Activated CD4-positive, alpha-beta T cell treated with anti-CD3 and anti-CD28 coated beads, Interleukin-2, amount 10 ng/mL, durations not matched to agents 7 days and 5 days (primary cell): ENCODE results near the gene SLC29A3. TPM values are rescaled to one million over a fixed set of nuclear protein-coding genes. Genes with fewer than 3 reads are reported as not detected.

Source experiments
- CTCF ChIA-PET: fragments of 350-600 bp; sonication (Branson Sonifier 250); formaldehyde crosslinking; loops from one replicate; lab custom pipeline; 2021; ENCODE audit warnings: antibody characterized with exemption; lab: Charles Lee
- POLR2A ChIA-PET: fragments of 350-600 bp; sonication (Branson Sonifier 250); formaldehyde crosslinking; loops from one replicate; lab custom pipeline; 2021; ENCODE audit warnings: antibody characterized with exemption; lab: Charles Lee
- DNase-seq: peaks from one replicate; pipeline ENCODE4 v3.0.0-alpha.2; 2020
- H3K27ac Mint-ChIP-seq: one replicate; pipeline ENCODE4 v1.8.0; 2021; ENCODE audit warnings: mild to moderate bottlenecking, moderate library complexity, mixed read lengths
- H3K27me3 Mint-ChIP-seq: one replicate; pipeline ENCODE4 v1.8.0; 2021; ENCODE audit warnings: mixed read lengths
- H3K36me3 Mint-ChIP-seq: one replicate; pipeline ENCODE4 v1.8.0; 2021; ENCODE audit warnings: low read depth, mixed read lengths
- H3K4me1 Mint-ChIP-seq: one replicate; pipeline ENCODE4 v1.8.0; 2021; ENCODE audit warnings: mixed read lengths
- H3K4me3 Mint-ChIP-seq: one replicate; pipeline ENCODE4 v1.8.0; 2021; ENCODE audit warnings: mild to moderate bottlenecking, moderate library complexity, mixed read lengths
- H3K9me3 Mint-ChIP-seq: one replicate; pipeline ENCODE4 v1.8.0; 2021; ENCODE audit warnings: mixed read lengths
- total RNA-seq, 2 experiments: library from RNA; stranded (reverse); gene quantifications; one replicate each; pipeline ENCODE4 v1.2.3, GENCODE V29; 2021

Gene SLC29A3
- total RNA-seq, 2 experiments from 2014 or later, result 2.4 to 3.4 TPM

DNA sequence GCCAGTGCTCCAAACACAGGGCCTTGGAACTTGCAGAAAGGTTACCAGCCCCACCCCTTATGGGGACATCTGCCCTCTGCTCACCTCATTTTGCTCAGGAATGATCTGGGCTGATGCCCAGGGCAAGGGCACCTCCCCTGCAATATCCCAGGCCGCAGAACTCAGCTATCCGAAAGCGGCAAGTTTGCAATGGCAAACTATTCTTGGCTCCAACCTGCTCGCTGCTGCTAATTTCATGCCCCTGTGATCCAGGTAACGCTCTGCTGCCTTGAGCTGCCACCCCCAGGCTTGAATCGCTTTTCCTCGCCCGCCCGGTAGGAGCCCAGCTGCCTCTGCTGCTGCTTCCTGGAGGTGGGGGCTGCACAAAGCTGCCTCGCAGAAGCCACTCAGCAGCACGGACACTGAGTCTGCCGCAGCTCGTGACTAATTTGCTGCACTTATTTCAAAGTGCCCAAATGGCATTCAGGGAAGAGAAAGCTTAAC, 18.2 kb downstream of the SLC29A3 start:
- POLR2A ChIA-PET, result no interaction called here
- Mint-ChIP-seq H3K4me1 (no peaks in the 10 kb centered on the region), H3K36me3 (no peaks in the 10 kb centered on the region), H3K27me3 (no peaks in the 10 kb centered on the region), H3K27ac (no peak overlapping the region), H3K4me3 (no peak overlapping the region), H3K9me3 (no peaks in the 10 kb centered on the region)
- no peak for DNase-seq
- CTCF ChIA-PET, result interaction anchor here (1.0 kb wide), 2 partner anchors 32 to 377 kb away, joined by 3 read pairs; no protein-coding TSS in a partner anchor

DNA sequence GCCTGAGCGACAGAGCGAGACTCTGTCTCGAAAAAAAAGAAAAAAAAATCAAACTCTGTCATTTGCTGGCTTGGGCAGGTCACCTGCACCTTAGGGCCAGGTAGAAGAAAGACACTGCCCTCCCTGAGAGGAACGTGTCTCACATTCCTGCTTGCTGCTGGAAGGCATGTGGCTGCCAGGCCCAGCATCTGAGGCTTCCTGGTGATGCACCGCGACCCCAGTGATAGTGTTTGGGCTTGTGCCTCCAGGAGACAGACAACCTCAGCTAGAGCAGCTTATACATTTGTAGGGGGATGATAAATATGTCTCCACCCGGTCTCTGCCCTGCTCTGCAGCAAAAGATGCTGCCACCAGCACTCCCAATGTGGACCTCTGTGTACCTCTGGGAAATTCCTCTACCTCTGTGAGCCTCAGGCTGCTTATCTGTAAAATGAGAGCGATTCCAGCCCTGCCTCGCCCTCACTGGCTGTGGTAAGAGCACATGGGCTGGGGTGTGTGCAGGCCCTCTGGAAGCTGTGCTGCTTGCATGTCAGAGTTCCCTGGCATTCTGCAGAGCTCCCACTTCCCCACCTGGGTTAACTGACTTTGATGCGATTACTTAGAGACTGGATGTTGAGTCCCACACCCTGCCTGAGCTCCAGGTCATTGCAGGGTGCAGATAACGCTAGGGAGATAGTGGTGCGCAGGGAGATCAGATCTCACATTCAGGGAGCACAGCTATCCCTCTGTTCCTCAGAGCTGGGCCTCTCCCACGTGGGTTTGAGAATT, 19.9 kb downstream of the SLC29A3 start:
- Mint-ChIP-seq H3K36me3 (no peaks in the 10 kb centered on the region), H3K27me3 (no peaks in the 10 kb centered on the region), H3K27ac (no peak overlapping the region), H3K4me1 (no peaks in the 10 kb centered on the region), H3K4me3 (no peak overlapping the region), H3K9me3 (no peaks in the 10 kb centered on the region)
- ChIA-PET POLR2A (no interaction called here), CTCF (interaction anchor here (0.6 to 1.0 kb wide), 3 partner anchors 11 to 1517 kb away, joined by 3 to 5 read pairs (median 3); no protein-coding TSS in a partner anchor)
- no peak for DNase-seq

DNA sequence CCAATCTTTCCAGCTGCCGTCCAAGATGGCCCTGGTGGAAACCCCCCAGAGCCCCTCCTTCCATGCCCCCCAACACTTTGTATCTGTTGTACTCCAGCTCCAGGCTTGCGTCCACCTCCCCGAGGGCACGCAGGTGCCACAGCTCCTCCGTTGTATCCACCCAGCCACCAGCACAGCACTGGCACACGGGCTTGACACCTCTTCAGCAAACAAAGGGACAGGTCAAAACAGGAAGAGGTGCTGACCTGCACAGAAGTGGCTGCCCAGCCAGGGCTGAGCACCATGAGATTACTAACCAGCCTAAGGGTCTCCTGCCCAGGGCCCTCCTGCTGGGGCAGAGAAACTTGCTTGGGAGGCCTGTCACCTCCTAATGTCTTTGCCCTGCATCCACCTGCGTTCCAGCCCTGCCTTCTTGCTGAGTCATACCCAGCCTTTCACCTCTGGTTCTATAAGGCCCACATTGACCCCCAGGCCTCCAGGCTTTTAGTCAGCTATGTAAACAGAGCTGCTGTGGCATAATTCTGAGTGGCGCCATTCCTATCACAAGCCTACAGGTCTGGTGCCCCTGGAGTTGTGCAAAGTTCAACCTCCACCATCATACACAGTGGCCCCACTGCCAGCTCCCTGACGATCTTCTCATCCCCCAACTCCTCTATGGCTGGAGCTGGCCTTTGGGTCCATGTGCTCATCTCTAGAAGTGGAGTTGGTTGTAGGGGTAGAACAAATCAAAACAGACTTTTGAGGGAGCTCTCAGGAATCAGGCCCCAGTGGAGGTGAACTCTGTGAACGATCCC, 20.9 kb downstream of the SLC29A3 start:
- DNase-seq, result no peak
- Mint-ChIP-seq H3K4me3 (no peak overlapping the region), H3K27ac (no peak overlapping the region), H3K27me3 (no peaks in the 10 kb centered on the region), H3K9me3 (no peaks in the 10 kb centered on the region), H3K4me1 (no peaks in the 10 kb centered on the region), H3K36me3 (no peaks in the 10 kb centered on the region)
- ChIA-PET CTCF (interaction anchor here (1.0 to 1.1 kb wide), 3 partner anchors 27 to 230 kb away, joined by 3 to 4 read pairs (median 3); no protein-coding TSS in a partner anchor), POLR2A (interaction anchor here (0.6 kb wide), 1 partner anchor 182 kb away, joined by 4 read pairs; no protein-coding TSS in a partner anchor)

DNA sequence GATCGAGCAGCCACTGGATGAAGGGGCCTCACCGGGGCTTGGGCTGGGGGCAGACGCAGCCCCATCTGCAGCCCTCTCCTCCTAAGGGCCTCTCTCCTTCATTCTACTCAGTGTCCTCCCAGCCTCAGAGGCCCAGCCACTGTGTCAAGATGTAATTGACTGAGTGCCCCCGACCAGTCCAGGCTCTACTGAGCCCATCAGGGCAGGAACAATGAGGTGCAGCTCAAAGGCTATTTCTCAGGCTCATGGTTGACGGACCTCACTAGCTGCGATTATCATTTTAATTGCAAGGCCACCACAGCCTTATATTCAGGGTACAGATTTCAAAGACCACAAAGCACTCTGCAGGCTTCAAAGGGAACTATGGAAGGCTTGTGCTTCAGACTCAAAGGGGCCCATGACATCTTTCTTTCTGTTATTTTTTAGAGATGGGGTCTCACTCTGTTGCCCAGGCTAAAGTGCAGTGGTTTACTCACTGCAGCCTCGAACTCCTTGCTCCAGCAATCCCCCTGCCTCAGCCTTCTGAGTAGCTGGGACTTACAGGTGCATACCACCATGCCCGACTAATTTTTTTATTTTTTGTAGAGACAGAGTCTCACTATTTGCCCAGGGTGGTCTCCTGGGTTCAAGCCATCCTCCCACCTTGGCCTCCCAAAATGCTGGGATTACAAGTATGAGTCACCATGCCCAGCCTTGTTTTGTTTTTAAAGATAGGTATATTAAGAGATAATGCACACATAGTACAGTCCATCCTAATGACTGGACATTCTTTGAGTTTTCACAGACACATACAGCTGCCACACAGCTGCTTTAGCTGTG, 23.7 kb downstream of the SLC29A3 start:
- H3K27me3 Mint-ChIP-seq, result no peaks in the 10 kb centered on the region
- no peaks in the 10 kb centered on the region for H3K9me3 Mint-ChIP-seq
- H3K4me1 Mint-ChIP-seq, result no peaks in the 10 kb centered on the region
- ChIA-PET POLR2A (no interaction called here), CTCF (interaction anchor here (1.4 kb wide), 1 partner anchor 18 kb away, joined by 3 read pairs; no protein-coding TSS in a partner anchor)
- no peaks in the 10 kb centered on the region for H3K36me3 Mint-ChIP-seq
- no peak for DNase-seq
- H3K27ac Mint-ChIP-seq, result no peak overlapping the region
- H3K4me3 Mint-ChIP-seq, result no peak overlapping the region

DNA sequence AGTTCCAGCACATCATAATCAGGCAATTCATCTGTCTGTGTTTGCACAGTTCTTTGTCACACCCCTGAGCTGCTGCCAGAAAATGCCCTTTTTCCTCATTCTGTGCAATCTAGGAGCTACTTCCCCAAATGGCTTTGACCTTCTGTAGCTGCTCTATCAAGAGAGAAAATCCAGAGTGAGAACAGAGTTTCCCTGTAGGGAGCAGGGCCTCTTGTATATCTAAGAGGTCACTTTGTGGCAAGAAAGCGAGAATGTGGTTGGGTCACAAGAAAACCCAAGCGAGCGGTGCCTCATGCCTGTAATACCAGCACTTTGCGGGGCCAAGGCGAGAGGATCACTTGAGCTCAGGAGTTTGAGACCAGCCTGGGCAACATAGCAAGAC, 24.3 kb downstream of the SLC29A3 start:
- Mint-ChIP-seq H3K4me1 (no peaks in the 10 kb centered on the region), H3K9me3 (no peaks in the 10 kb centered on the region), H3K4me3 (no peak overlapping the region), H3K27me3 (no peaks in the 10 kb centered on the region), H3K27ac (no peak overlapping the region), H3K36me3 (no peaks in the 10 kb centered on the region)
- DNase-seq, result no peak
- CTCF ChIA-PET, result interaction anchor here (1.6 to 1.7 kb wide), 2 partner anchors 12 to 20 kb away, joined by 3 to 5 read pairs; no protein-coding TSS in a partner anchor
- POLR2A ChIA-PET, result no interaction called here

DNA sequence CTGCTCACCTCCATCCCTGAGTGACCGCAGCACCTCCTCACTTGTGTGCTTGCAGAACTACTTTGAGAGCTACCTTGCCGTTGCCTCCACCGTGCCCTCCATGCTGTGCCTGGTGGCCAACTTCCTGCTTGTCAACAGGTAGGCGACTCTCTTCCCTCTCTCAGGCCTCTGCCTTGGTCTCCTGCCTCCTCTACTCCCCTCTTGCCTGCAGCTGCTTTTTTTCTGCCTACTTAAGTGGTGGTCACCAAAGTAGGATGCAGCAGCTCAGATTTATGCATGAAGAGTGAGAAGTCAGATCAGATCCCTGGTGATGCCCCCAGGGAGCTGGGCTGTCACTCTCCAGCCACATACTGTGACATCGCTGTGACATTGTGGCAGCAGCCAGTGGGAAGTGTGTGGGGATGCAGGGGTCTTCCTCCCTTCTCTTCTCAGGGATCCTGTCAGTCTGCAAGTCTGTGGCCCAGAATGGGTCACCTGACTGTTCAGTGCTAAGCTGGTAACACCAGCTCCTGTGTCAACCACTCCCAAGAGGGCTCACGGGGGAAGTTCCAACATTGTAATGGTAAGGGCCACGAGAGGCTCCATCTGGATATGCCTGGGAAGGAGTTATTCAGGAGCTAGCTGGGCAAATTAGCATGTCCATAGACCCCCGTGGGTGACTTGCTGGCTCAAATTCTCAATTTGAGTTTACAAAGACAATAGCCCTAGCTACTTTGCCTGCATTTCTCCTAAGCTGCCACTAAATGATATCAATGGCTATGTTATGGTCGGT, 25.3 kb downstream of the SLC29A3 start:
- DNase-seq, result no peak
- Mint-ChIP-seq H3K9me3 (no peaks in the 10 kb centered on the region), H3K4me1 (no peaks in the 10 kb centered on the region), H3K27ac (no peak overlapping the region), H3K27me3 (no peaks in the 10 kb centered on the region), H3K36me3 (no peaks in the 10 kb centered on the region), H3K4me3 (no peak overlapping the region)
- POLR2A ChIA-PET, result interaction anchor here (0.6 kb wide), 1 partner anchor 13 kb away, joined by 4 read pairs; no protein-coding TSS in a partner anchor
- CTCF ChIA-PET, result interaction anchor here (1.0 to 1.7 kb wide), 3 partner anchors 9 to 19 kb away, joined by 3 to 5 read pairs (median 3); no protein-coding TSS in a partner anchor

DNA sequence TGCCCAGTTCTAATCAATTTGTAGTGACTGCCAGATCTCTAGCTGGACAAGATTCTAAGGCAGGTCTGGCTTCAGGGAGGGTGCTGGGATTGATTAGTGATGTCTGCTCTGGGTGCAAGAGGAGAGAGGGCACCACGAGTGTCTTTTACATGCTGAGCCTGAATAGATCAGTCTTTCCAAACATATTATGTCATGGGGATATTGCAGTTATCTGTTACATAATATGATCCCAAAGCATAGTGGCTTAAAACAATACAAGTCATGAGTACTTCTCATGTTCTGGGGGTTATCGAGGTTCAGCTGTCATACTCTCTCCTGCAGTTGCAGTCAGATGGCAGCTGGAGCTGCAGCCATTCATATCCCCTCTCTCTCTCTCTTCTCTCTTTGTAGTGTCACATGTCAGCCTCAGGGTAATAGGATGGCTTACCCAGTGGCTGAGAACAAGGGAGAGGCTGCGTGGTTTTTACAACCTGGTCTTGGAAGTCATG, 26.0 kb downstream of the SLC29A3 start:
- Mint-ChIP-seq H3K4me1 (no peaks in the 10 kb centered on the region), H3K4me3 (no peak overlapping the region), H3K9me3 (no peaks in the 10 kb centered on the region), H3K36me3 (no peaks in the 10 kb centered on the region), H3K27ac (no peak overlapping the region), H3K27me3 (no peaks in the 10 kb centered on the region)
- ChIA-PET CTCF (interaction anchor here (1.0 to 1.7 kb wide), 3 partner anchors 8 to 19 kb away, joined by 3 to 5 read pairs (median 3); no protein-coding TSS in a partner anchor), POLR2A (no interaction called here)
- no peak for DNase-seq

DNA sequence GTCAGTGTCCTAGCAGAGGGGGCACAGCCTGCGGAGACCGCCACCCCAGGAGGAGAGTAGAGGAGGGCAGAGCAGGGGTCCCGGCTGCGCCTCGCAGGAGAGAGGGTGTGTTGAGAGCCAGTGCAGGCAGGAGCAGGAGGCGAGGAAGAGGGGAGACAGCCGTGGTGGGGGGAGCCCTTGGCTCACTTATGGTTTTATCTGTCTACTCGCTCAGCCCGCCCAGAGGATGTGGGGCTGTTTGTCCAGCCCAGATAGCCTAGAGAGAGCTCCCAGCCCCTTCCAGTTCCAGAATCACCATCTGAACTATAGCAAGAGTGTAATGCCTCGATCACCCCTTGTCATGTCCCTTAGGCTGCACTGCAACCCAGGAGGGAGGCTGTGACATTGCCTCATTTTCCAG, 26.6 kb downstream of the SLC29A3 start:
- Mint-ChIP-seq H3K36me3 (no peaks in the 10 kb centered on the region), H3K9me3 (no peaks in the 10 kb centered on the region), H3K4me1 (no peaks in the 10 kb centered on the region), H3K4me3 (no peak overlapping the region), H3K27me3 (no peaks in the 10 kb centered on the region), H3K27ac (no peak overlapping the region)
- ChIA-PET CTCF (no interaction called here), POLR2A (no interaction called here)
- no peak for DNase-seq

DNA sequence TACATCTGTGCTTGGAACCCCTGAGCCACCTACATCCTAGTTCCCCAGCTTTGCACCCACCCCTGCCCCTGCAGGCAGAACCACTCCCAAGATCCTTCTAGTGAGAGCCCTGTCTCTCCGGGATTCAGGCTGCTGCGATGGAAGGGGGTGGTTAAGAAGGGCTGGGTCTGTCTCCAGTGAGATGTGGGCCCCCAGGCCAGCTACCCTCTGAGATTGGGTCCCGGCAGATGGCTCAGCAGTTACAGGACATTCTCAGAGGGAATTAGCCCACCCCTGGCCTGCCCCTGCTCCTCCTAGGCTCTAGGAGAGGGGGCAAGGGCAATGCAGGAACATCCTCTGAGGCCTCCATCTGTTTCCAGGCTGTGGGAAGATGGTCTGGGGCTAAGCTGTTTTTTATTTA, 27.7 kb downstream of the SLC29A3 start:
- Mint-ChIP-seq H3K9me3 (no peaks in the 10 kb centered on the region), H3K27ac (no peak overlapping the region), H3K4me1 (no peaks in the 10 kb centered on the region), H3K36me3 (no peaks in the 10 kb centered on the region), H3K27me3 (no peaks in the 10 kb centered on the region), H3K4me3 (no peak overlapping the region)
- ChIA-PET POLR2A (no interaction called here), CTCF (interaction anchor here (0.6 kb wide), 1 partner anchor 454 kb away, joined by 3 read pairs; no protein-coding TSS in a partner anchor)
- no peak for DNase-seq

DNA sequence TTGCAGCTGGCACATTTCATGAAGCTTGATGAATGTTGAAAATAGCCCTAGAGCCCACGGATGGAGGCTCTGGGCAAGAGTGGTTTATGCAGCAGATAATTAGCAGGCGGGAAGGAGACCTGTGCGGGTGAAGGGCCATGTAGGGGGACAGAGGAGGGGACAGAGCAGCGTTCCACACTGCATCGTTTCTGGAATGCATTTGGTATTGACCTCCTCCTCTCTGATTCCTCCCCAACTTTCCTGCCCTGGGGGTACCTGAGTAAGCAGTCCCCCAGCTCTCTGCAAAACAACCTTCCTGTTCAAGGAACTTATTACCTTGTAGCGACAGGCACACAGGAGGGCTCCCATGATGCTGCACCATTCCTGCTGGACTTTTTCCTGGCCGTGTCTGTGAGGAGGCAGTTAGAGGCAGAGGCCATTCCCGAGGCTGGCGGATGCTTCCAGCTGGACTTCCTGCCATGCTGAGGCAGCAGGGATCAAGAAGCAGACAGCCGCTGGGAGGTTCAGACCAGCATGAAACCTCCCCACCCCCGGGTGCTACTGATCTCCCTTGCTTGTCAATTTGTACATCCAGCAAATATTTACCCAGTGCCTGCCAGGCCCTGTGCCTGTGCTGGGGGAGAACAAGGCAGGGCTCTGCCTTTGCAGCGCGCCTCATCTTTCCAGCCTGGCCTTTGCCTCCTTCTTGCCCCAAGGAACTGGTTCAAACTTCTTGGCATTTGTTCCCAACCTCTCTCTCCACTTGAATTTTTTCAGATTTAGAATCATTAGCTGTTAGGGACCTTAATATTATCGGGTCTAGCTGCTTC, 28.7 kb downstream of the SLC29A3 start:
- Mint-ChIP-seq H3K4me3 (no peak overlapping the region), H3K4me1 (no peaks in the 10 kb centered on the region), H3K36me3 (no peaks in the 10 kb centered on the region), H3K9me3 (no peaks in the 10 kb centered on the region), H3K27ac (no peak overlapping the region), H3K27me3 (no peaks in the 10 kb centered on the region)
- no peak for DNase-seq
- CTCF ChIA-PET, result interaction anchor here (0.6 kb wide), 1 partner anchor 453 kb away, joined by 3 read pairs; no protein-coding TSS in a partner anchor
- POLR2A ChIA-PET, result no interaction called here

DNA sequence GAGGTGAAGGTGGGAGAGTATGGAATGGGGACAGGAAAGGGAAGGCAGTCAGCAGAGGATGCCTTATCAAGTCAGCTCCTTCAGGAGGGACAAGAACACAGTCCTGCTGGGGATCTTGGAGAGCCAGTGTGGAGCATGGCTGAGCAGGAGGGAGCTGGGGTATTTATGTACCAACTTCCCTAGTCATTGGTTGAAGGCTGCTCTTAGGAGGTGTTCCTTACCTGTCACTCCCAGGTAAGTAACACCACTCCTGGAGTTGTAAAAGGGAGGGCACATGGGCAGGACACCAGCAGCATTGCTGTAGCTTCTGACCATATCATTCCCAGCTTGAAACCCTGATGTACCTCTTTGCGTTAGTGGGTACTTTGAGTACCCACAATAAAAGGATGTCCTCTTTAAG, 29.8 kb downstream of the SLC29A3 start:
- H3K27me3 Mint-ChIP-seq, result no peaks in the 10 kb centered on the region
- H3K9me3 Mint-ChIP-seq, result no peaks in the 10 kb centered on the region
- no peak overlapping the region for H3K27ac Mint-ChIP-seq
- no peak overlapping the region for H3K4me3 Mint-ChIP-seq
- CTCF ChIA-PET, result no interaction called here
- no peak for DNase-seq
- H3K4me1 Mint-ChIP-seq, result no peaks in the 10 kb centered on the region
- H3K36me3 Mint-ChIP-seq, result no peaks in the 10 kb centered on the region
- POLR2A ChIA-PET, result no interaction called here
